GM18868 (cell line): ENCODE measurements around the gene CFAP20.
A peak's percentile ranks its signal among the peaks of the same experiment; 100 is the strongest.

Experiments
- ATAC-seq: cut with Tn5 transposase; IDR thresholded peaks from one replicate; pipeline ENCODE4 v1.9.1; 2021; ENCODE audit warnings: mild to moderate bottlenecking, moderate library complexity; ENCODE audit not compliant: unreplicated experiment

The CFAP20 gene

DNA sequence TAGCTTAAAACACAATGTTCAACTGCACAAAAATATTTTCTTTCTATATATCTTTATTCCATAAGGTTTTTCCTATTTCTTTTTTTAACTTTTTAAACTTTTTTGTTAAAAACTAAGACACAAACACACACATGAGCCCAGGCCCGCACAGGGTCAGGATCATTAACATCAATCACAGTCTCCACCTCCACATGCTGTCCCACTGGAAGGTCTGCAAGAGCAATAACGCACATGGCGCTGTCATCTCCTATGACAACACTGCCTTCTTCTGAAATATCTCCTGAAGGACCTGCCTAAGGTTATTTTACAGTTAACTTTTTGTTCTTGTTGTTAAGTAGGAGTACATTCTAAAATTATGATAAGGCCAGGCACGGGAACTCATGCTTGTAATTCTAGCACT lies 4.1 kb downstream of the CFAP20 start:
- ATAC-seq: no peak

DNA sequence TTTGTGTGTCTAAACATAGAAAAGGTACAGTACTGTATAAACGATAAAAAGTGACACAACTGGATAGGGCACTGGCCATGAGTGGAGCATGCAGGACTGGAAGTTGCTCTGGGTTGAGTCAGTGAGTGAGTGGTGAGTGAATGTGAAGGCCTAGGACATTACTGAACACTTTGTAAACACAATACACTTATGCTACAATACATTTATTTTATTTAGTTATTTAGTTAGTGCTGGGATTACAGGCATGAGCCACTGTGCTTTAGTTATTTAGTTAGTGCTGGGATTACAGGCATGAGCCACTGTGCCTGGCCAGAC lies 4.6 kb downstream of the CFAP20 start:
- ATAC-seq: no peak

DNA sequence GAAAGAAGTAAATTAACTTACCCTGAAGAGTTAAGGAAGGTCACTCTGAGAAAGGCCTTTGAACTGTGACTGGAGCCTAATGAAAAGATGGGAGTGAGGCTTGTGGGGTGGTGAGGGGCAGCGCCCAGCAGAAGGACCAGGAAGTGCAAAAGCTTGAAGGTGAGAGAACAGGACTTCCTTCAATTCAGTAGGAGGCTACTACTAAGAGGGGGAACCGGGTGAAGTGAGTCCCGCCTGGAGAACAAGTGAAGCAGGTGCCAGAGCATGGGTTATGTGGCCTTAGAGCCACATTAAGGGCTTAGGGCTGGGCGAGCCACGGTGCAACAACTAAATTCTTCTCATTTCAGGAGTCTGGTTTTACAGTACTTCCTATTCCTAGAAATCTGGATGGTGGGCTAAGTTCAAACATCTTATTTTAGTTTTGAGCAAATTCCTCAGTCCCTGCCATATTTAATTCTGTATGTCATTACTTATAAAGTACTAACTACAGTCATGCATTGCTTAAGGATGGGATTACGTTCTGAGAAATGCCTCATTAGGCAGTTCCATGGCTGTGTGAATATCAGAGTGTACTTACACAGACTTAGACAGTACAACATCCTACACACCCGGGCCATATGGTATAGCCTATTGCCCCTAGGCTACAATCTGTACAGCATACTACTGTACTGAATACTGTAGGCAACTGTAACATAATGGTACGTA lies 5.1 kb downstream of the CFAP20 start:
- no peak for ATAC-seq

DNA sequence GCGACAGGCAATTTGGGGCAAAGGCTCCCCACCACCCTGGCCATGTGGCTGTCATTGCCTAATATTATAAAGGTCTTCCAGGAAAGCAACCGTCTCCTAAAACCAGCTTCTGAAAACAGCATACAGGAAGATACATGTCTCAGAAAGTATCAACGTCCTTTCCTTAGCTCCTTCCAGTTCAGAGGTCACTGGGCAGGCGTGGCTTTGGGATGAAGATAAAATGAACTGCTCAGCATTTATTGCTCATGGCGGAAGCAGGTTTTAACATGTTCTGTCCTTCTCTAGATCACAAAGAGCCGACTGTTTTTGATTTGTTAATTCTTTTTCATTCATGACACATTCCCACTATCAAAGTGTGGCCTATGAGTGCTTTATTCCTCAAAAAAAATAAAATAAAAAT lies 8.0 kb downstream of the CFAP20 start:
- ATAC-seq: no peak

DNA sequence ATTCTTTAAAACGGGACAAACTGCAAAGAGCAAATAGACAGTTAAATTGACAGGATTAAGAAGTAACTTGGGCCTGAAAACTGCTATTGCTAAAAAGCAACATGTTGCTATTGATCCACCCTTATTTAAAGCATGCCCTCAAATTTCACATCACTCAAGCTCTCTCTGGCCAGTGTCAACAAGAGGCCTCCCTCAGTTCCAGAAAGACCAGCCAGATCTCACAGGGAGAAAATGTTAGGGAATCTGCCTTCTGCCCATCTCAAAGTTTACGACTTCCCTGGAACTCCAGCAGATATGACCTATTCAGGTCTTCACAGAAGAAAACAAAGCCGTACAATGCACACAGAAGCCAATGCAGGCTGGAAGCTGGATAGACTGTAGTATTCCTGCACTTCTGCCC lies 8.9 kb downstream of the CFAP20 start:
- no peak for ATAC-seq

DNA sequence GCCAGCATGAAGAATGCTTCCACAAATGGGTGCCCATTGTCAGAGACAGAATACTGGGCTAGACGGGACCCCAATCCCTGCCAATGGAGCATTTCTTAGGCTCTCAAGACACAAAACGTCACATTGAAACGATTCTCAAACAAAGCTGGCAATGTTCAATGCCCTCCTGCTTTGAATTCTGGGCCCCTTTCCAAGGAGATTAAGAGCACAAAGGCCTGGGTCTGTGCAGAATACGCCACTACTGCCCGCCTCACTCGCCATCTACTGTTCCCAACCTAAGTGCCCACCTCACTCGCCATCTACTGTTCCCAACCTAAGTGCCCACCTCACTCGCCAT lies 9.7 kb downstream of the CFAP20 start:
- ATAC-seq: no peak

DNA sequence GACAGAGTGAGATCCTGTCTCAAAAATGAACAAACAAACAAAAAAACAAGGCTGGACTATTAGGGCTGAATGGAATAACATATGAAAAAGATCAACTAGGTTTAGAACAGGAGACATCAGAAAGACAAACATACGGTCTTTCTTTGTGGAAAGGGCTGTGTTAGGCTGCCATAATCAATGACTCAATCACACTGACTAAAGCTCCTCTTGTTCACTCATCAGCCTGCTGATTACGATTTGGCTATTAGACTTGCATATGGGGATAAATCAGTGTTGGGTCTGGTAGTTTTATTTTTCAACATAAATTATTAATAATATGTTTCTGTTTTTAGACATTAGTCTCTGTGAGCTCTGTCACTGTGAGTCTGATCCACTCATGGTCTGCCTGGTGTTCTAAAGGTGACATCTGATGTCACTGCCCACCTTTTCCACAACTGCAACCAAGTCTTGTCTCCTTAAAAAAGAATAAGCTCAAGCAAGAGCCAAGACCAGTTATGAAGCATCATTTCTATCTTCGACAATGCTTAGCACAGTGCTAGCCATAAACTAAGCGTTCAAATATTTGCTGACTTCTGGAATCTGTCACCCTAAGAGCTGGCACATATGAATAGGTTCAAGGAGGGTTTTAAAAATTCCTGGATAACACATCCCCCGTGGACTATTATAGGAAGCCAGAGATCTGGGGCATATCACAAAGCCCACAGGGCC lies 10.2 kb downstream of the CFAP20 start:
- ATAC-seq: no peak

DNA sequence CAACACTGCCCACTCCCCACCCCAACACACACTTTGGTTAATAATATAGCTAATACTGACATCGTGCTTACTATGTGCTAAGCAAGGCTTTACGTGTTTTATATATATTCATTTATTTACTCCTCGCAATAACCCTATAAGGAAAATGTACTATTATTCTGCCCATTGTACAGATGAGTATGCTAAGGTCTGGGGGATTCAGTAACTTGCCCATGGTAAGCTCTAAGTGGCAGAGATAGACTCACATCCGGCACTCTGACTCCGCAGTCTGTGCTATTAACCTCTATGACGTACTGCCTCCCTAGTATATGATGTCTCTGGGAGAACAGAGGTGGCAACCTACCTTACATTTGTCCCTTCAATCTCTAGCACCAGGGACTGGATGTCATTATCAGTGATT lies 12.7 kb downstream of the CFAP20 start:
- no peak for ATAC-seq

DNA sequence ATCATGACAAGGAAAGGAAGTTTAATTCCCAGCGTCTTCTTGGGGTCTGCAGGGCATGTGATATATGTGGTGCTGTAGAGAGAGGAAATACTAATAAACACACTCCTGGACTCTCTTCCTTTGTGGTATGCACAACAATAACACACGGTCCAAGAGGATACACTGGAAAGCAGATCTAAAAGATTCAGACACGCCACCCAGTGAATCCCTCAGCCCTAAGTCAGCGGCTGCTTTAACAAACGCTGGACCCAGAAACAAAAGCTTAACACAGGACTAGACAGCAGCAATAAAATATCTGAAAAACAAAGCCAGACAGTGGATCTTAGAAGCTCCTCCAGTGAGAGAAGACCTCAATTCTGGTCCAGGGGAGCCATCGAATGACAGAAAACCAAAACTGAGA lies 13.1 kb downstream of the CFAP20 start:
- no peak for ATAC-seq

DNA sequence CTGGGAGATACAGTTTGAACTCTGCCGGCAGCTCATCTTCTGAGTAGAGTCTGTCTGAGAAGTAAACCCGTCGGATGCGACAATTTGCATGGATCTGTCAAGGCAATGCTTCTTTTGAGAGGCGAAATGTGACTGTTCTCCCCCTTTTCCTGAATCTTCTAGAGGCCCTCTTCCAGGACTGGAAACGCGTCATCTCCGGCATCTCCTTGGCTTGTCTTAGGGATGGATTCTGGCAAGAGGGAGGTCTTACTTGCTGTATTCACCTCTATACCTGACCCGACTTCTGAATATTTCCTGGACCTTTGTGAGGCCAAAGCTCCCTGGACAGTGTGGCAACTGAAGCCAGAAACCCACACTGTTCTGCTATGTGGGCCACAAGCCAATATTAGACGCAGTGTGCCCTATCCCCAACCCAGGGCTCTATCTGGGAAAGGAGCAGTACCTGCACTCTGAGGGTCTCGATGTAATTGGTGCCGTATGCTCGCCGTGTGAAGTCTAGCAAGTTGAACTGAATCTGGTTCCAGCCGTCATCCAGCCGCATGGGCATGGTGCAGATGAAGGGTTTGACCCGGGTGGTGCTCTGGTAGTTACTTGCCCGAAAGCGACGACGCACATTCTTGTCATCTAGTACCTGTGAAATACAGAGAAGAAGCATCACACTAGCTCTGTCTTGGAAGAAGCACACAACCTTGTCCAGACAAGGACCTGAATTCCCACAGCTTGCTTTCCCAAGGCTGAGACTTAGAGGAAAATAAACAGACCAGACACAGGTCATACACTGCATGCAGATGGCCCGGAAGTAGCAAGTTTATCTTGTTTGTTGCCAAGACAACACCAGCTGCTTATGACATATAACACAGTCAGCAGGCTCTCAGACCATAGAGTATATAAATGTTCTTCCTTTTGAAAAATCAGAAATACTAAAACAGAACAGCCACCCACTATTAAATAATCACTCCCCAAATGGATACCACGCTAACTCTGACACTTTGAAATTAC lies 14.1 kb downstream of the CFAP20 start:
- ATAC-seq: no peak

DNA sequence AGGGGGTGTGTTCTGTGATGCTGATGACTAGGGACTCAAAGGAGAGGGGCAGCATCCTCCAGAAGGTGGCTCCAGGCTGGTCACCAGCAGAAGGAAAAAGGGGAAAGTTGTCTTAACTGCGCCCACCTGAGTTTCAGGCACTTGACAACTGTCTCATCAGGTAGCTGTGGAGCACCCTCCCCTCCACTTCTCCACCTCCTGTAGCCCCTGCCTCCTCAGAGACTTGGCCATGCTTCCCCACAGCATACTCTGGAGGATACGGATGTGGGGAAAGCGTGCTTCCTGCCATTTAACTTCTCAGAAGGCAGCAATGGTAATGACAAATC lies 17.9 kb downstream of the CFAP20 start:
- ATAC-seq: no peak

DNA sequence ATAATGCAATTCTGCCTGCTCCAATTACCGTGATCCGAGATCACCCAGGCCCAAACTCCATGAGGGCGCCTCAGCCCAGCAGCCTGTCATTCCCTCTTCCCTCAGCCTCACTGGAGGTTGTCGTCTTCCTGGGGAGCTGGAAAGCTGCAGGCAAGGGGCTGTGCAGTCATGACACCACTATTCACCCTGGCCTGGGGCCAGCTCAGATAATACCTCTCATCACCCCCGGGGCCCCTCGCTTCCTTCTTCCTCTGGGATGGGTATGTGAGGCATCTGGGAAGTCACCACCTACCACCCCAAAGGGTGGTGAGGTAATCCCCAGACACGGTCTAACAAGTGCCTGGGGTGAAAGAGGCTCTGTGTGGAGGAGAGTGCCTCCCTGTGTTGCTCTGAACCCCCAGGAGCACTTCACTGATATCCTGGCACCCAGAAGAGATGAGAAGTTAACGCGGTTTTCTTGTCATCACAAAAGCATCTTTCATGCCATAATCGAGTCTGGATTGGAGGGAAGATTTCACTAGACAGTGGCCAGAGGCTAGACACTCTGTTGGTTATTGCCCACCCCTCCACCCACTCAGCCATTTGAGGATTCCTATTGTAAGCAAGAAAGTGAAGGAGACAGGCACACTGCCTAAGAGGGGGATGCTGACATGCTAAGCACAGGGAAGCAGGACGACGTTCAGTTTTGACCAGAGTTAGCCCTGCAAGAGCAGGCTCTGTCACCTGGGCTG lies 18.4 kb downstream of the CFAP20 start:
- ATAC-seq: no peak

DNA sequence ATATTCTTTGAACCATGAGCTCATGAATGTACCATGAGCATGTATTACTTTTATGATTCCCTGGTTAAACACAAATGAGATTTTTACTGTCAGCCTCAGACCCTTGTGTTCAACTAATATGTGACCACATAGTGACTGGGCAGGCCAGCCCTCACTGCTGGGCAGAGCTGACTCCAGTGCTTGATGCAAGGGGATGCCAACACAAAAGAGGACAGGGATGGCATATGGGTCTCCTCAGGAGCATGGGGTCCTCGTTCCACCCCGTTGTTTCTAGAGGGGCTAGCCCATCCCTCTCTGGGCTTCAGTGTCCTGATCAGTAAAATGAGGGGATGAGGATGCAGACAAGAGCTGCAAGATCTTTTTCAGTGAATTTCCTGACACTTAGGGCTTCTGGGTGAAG lies 19.3 kb downstream of the CFAP20 start:
- no peak for ATAC-seq

DNA sequence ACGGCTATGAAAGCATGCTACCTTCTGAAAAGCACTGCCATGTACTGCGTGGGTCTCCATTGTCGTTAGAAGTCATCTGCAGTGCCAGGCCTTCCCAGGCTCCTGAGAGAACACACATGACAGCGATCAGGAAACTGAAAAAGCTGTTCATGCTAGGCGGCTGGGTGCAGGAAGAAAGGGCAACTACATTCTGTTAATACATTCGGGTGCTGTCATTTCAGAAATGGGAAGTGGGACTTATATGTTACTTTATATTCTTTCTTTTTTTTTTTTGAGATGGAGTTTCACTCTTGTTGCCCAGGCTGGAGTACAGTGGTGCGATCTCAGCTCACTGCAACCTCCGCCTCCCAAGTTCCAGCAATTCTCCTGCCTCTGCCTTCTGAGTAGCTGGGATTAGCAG lies 19.9 kb downstream of the CFAP20 start:
- peak; percentile 71 for ATAC-seq

DNA sequence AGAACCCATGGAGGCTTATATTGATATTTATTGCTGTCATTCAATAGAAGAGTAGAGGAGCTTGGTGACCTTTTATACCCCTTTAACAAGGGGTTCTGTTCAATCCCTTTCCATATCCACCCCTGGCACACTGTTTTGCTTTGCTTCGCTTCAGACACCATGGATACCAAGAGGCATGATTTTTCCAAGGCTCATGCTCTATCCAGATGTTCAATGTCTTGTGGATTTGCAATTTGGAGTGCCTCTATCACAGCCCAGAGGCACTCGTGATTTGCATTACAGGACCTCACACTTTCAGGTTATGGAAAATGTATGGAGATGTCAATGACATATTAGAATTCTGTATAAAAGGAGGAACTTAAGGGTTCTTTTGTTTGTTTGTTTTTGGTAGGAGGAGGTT lies 21.5 kb downstream of the CFAP20 start:
- ATAC-seq: no peak

DNA sequence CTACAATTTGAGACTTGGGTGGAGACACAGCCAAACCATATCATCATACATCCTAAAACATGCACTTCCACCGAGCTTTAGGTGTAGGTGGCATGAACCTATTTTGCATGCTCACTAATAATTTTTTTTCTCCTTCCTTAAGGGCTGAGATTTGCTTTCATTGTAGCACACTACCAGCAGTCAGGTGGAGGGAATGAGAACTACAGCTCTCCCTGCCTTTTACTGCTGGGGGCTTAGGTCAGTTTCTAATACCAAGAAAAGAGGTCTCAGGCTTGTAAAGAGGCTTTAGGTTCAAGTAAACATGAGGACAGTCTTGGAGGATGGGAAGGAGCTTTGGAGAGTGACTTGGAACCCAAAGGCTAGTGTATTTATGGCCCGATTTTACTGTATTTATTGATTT lies 22.0 kb downstream of the CFAP20 start:
- no peak for ATAC-seq

DNA sequence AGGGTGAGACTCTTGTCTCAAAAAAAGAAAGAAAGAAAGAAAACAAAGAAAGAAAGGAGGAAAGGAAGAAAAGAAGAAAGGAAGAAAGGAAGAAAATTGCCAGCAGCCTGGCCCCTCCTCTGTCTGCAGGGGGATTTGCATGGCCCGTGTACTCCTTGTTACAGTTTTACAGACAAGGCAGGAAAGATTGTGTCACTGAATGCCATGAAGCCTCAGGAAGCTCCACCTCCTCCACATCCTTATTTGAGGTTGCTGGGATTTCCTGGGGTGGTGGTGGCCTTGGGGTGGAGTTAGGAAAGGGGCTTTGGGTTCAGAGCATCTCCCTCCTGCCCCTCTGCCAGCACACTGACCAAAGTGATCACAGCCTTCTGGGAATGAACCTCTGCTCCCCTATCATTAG lies 23.6 kb downstream of the CFAP20 start:
- ATAC-seq: no peak

DNA sequence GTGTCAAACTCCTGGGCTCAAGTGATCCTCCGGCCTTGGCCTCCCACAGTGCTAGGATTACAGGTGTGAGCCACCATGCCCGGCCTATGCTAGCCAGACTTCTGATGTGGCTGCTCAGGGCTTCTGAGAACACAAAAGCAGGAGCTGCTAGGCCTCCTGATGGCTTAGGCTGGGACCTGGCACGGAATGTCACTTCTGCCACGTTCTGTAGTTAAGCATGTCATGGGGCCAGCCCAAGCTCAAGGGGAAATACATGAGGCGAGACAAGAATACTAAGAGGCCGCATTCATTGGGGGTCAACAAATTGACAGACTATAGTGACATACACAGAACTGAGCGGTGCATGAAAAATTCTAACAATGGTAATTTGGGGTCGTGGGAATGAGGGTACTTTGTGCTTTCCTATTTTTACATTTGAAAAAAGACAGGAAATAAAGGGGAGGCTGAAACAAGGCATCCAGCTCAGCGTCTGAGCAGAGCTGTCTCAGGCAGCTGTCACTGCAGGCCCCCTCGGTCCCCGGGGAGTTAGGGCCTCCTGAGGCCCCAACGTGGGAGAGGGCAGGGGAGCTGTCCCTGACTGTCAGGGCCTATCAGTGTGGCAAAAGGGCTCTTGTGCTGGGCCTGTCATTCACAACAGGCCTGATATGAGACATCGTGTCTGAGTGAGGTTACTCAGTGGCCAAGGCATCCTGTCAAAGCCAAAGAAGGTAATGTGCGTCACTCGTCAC lies 26.4 kb downstream of the CFAP20 start:
- ATAC-seq: no peak

DNA sequence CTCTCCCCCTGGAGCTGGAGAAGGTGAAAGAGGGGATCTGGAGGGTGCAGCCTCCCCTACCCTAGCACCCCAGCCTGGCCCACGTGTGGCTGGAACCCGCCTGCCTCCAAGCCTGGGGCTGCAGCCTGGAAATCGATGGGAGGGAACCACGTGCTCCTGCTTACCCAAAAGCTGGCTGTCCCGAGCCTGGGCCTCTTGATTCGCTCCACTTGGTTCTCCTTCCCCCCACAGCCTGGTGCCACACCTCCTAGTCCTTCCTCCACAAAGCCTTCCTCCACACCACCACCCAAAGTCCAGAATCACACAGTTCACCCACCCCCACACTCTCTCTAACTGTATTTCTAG lies 29.3 kb downstream of the CFAP20 start:
- no peak for ATAC-seq

DNA sequence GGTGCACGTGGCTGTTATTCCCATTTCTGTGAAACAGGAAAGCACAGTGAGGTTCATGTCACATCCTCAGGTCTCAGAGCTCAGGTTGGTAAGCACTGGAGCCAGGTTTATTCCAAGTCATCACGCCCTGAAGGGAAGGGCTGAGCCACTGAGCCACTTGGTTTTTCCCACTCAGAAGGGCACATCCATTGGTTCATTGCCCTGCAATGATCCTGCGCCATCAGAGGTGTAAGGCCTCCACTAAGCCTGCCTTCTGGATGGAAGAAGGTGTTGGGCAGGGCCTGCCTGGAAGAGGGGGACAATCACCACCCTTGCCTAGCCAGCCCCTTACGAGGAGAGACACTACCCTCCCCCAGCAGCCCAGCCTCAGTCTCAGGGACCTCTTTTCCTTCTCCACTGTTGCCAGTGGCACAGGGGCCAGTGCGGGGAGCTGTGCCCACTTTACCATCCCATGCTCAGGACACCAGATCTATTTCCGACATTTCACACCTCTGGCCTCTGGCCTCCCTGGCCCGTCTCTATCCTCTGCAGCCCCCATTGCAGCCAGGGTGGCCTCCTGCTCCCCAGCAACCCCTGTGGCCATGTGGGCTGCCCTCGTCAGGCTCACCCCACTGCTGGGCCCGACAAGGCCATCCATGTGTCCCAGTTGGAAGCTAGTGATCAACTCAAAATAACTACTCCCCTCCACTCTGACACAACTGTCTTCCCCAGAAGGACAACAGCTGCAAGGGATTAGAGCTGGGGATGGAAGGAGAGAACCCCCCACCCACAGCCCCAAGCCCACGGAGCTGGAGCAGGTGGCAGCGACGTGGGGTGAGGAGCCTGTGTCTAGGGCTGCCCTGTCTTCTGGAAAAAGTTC lies 29.9 kb downstream of the CFAP20 start:
- no peak for ATAC-seq
